Measurements from ENCODE around the gene MNT. TPM values are rescaled to one million over a fixed set of nuclear protein-coding genes. Genes with fewer than 3 reads are reported as not detected.

The MNT gene
- polyA plus RNA-seq, 1 donor (not counting 4 experiments of a cell fraction or from before 2014, with no cell fraction given): 2.0 TPM

GRCh38 chr17:2372681-2373080 lies 28.2 kb downstream of the MNT start:
- Histone ChIP-seq H3K79me2 (ENCODE audit: control insufficient read depth, insufficient read depth, low read length) (no peaks in the 10 kb centered on the region), H4K20me1 (ENCODE audit: control insufficient read depth, extremely low read depth, insufficient read depth, low read length) (peaks cover 2% of the 10 kb centered on the region), H3K27me3 (ENCODE audit: control insufficient read depth, extremely low read depth, insufficient read depth, low read length) (no peaks in the 10 kb centered on the region), H3K4me2 (ENCODE audit: control insufficient read depth, extremely low read depth, insufficient read depth, low read depth, low read length) (no peak overlapping the region), H3K9ac (ENCODE audit: control insufficient read depth, extremely low read depth, insufficient read depth, low read length) (no peak overlapping the region), H3K9me3 (ENCODE audit: control insufficient read depth, low read depth, low read length) (no peaks in the 10 kb centered on the region), H3K4me1 (ENCODE audit: control insufficient read depth, extremely low read depth, insufficient read depth, low read length) (peaks cover 3% of the 10 kb centered on the region), H3K9me1 (ENCODE audit: control insufficient read depth, extremely low read depth, insufficient read depth, low read length) (no peaks in the 10 kb centered on the region), H3K4me3 (ENCODE audit: control insufficient read depth in 2 of 3, extremely low read depth in 1 of 3, insufficient read depth in 2 of 3, low read depth in 1 of 3, low read length in 3 of 3) (no peak overlapping the region), H3K27ac (ENCODE audit: control insufficient read depth, insufficient read depth, low read length) (no peak overlapping the region), H3K36me3 (ENCODE audit: control insufficient read depth in 2 of 2, extremely low read depth in 1 of 2, insufficient read depth in 2 of 2, low read length in 2 of 2) (peaks cover 0 to 7% of the 10 kb centered on the region in 2 experiments), H2AFZ (ENCODE audit: control insufficient read depth, low read length) (no peak overlapping the region)
- TF ChIP-seq CTCF (optimal IDR thresholded peaks at IDR 0.05 in 1 of 3, IDR thresholded peaks at IDR 0.05 in 1 of 3, conservative IDR thresholded peaks at IDR 0.05 in 1 of 3; ENCODE audit: extremely low read depth in 1 of 3, insufficient read depth in 2 of 3, low read length in 3 of 3) (no peak), EZH2 (IDR thresholded peaks at IDR 0.05; ENCODE audit: low read length) (no peak)
- no peak for DNase-seq (ENCODE audit: low read depth, low spot score)
- FAIRE-seq: no peak
- dilution Hi-C loops (cut with MboI; ENCODE audit: extremely low pct_ligation_motif_present, low sequenced_read_pairs): no loop called here

GRCh38 chr17:2372180-2372579 lies 28.7 kb downstream of the MNT start:
- Histone ChIP-seq H4K20me1 (ENCODE audit: control insufficient read depth, extremely low read depth, insufficient read depth, low read length) (peaks cover 2% of the 10 kb centered on the region), H3K9me3 (ENCODE audit: control insufficient read depth, low read depth, low read length) (no peaks in the 10 kb centered on the region), H3K4me3 (ENCODE audit: control insufficient read depth in 2 of 3, extremely low read depth in 1 of 3, insufficient read depth in 2 of 3, low read depth in 1 of 3, low read length in 3 of 3) (no peak overlapping the region), H3K4me1 (ENCODE audit: control insufficient read depth, extremely low read depth, insufficient read depth, low read length) (peaks cover 3% of the 10 kb centered on the region), H3K27ac (ENCODE audit: control insufficient read depth, insufficient read depth, low read length) (no peak overlapping the region), H3K4me2 (ENCODE audit: control insufficient read depth, extremely low read depth, insufficient read depth, low read depth, low read length) (no peak overlapping the region), H2AFZ (ENCODE audit: control insufficient read depth, low read length) (no peak overlapping the region), H3K9me1 (ENCODE audit: control insufficient read depth, extremely low read depth, insufficient read depth, low read length) (no peaks in the 10 kb centered on the region), H3K79me2 (ENCODE audit: control insufficient read depth, insufficient read depth, low read length) (no peaks in the 10 kb centered on the region), H3K36me3 (ENCODE audit: control insufficient read depth in 2 of 2, extremely low read depth in 1 of 2, insufficient read depth in 2 of 2, low read length in 2 of 2) (peaks cover 0 to 8% of the 10 kb centered on the region in 2 experiments), H3K27me3 (ENCODE audit: control insufficient read depth, extremely low read depth, insufficient read depth, low read length) (no peaks in the 10 kb centered on the region), H3K9ac (ENCODE audit: control insufficient read depth, extremely low read depth, insufficient read depth, low read length) (no peak overlapping the region)
- DNase-seq (ENCODE audit: low read depth, low spot score): no peak
- FAIRE-seq: no peak
- dilution Hi-C loops (cut with MboI; ENCODE audit: extremely low pct_ligation_motif_present, low sequenced_read_pairs): no loop called here
- no peak for TF ChIP-seq CTCF (optimal IDR thresholded peaks at IDR 0.05 in 1 of 3, IDR thresholded peaks at IDR 0.05 in 1 of 3, conservative IDR thresholded peaks at IDR 0.05 in 1 of 3; ENCODE audit: extremely low read depth in 1 of 3, insufficient read depth in 2 of 3, low read length in 3 of 3)

Measured in keratinocyte (primary cell).